Naive B cell (primary cell): ENCODE results near the gene CRKL. TPM values are rescaled to one million over a fixed set of nuclear protein-coding genes. Genes with fewer than 3 reads are reported as not detected.
"Not testable (repeated sequence)": the region's sequence is repeated elsewhere in the genome, so short reads cannot be mapped to it uniquely, and the experiment has no call there.

ENCODE experiments used
- ATAC-seq, 2 donors: fragments of 150-1000 bp; cut with Tn5 transposase; 2 replicates each; pipeline ENCODE4 v1.10.0; 2021; ENCODE audit warnings: low read depth in 2 of 2, mild to moderate bottlenecking in 2 of 2, moderate library complexity in 2 of 2
- DNase-seq: peaks from one replicate; pipeline ENCODE4 v3.0.0; 2022
- H3K27ac Mint-ChIP-seq, 6 donors: one replicate each; pipeline ENCODE4 v1.8.0; 2020 to 2022; ENCODE audit warnings: mild to moderate bottlenecking in 6 of 6, mixed read lengths in 6 of 6, moderate library complexity in 5 of 6, inconsistent platforms in 2 of 6
- H3K27me3 Mint-ChIP-seq, 3 donors: one replicate each; pipeline ENCODE4 v1.8.0; 2021 to 2022; ENCODE audit warnings: mixed read lengths in 3 of 3, mild to moderate bottlenecking in 1 of 3
- H3K36me3 Mint-ChIP-seq, 2 donors: one replicate each; pipeline ENCODE4 v1.8.0; 2020 to 2022; ENCODE audit warnings: mixed read lengths in 2 of 2, inconsistent platforms in 1 of 2, mild to moderate bottlenecking in 1 of 2
- H3K4me1 Mint-ChIP-seq, 3 donors: one replicate each; pipeline ENCODE4 v1.8.0; 2020 to 2022; ENCODE audit warnings: mixed read lengths in 3 of 3, inconsistent platforms in 1 of 3, mild to moderate bottlenecking in 1 of 3, moderate library complexity in 1 of 3
- H3K4me3 Mint-ChIP-seq, 8 donors: one replicate each; pipeline ENCODE4 v1.8.0; 2020 to 2022; ENCODE audit warnings: mild to moderate bottlenecking in 8 of 8, mixed read lengths in 8 of 8, moderate library complexity in 8 of 8, inconsistent platforms in 2 of 8
- H3K9me3 Mint-ChIP-seq, 7 donors: one replicate each; pipeline ENCODE4 v1.8.0; 2020 to 2022; ENCODE audit warnings: mixed read lengths in 7 of 7, mild to moderate bottlenecking in 5 of 7, inconsistent platforms in 2 of 7, moderate library complexity in 1 of 7
- polyA plus RNA-seq, 6 donors: library from polyadenylated mRNA; unstranded; fragments of 300-500 nt; fragmentation: Illumina TruSeq; gene quantifications; one replicate each; pipeline ENCODE4 v1.2.3, GENCODE V29; 2021; ENCODE audit warnings: low read depth in 6 of 6

Gene CRKL
- polyA plus RNA-seq, 6 donors from 2014 or later, result 42.6 to 60.7 (median 50.0) TPM

- Mint-ChIP-seq H3K4me3 (peak overlapping the region in 2 of 8 donors; percentile 26 to 43), H3K27ac (peak overlapping the region in 4 of 6 donors; percentile 51 to 86 (median 72)), H3K4me1 (peaks cover 48 to 88% (median 87%) of the 10 kb centered on the region in 3 donors)
- ATAC-seq, DNase-seq, H3K9me3 Mint-ChIP-seq, H3K27me3 Mint-ChIP-seq, H3K36me3 Mint-ChIP-seq: not testable (repeated sequence)
Measured at GRCh38 chr22:20942203-20942902, 25.1 kb downstream of the CRKL start.

- Mint-ChIP-seq H3K27ac (peak overlapping the region in 3 of 6 donors; percentile 20 to 67 (median 59)), H3K36me3 (peaks cover 0 to 5% of the 10 kb centered on the region in 2 donors), H3K4me3 (peak overlapping the region in 3 of 8 donors; percentile 16 to 59 (median 41)), H3K4me1 (peaks cover 42 to 86% (median 77%) of the 10 kb centered on the region in 3 donors), H3K9me3 (no peaks in the 10 kb centered on the region), H3K27me3 (no peaks in the 10 kb centered on the region)
- ATAC-seq (no peak), DNase-seq (no peak)
Measured at GRCh38 chr22:20943104-20943933, 26.1 kb downstream of the CRKL start.

- peak overlapping the region in 1 of 8 donors; percentile 40 for H3K4me3 Mint-ChIP-seq
Measured at GRCh38 chr22:20944042-20944441, 26.8 kb downstream of the CRKL start.

GRCh38 chr22:20945578-20945934, 28.3 kb downstream of the CRKL start:
- Mint-ChIP-seq H3K27me3 (no peaks in the 10 kb centered on the region), H3K4me3 (no peak overlapping the region), H3K36me3 (peaks cover 5 to 13% of the 10 kb centered on the region in 2 donors), H3K9me3 (no peaks in the 10 kb centered on the region), H3K4me1 (peaks cover 29 to 70% (median 60%) of the 10 kb centered on the region in 3 donors), H3K27ac (peak overlapping the region in 2 of 6 donors; percentile 34 to 45)
- DNase-seq, result no peak
- no peak for ATAC-seq

More at GRCh38 chr22:20944042-20944441, 26.8 kb downstream of the CRKL start:
- Mint-ChIP-seq H3K4me1 (peaks cover 36 to 82% (median 71%) of the 10 kb centered on the region in 3 donors), H3K27me3 (no peaks in the 10 kb centered on the region), H3K36me3 (peaks cover 0 to 5% of the 10 kb centered on the region in 2 donors), H3K27ac (no peak overlapping the region), H3K9me3 (no peaks in the 10 kb centered on the region)
- DNase-seq (no peak), ATAC-seq (no peak)

- ATAC-seq, result no peak
- H3K9me3 Mint-ChIP-seq, result no peaks in the 10 kb centered on the region
Measured at GRCh38 chr22:20946080-20946986, 29.1 kb downstream of the CRKL start.

GRCh38 chr22:20946991-20947390, 29.8 kb downstream of the CRKL start:
- ATAC-seq (no peak), DNase-seq (no peak)
- H3K9me3 Mint-ChIP-seq, result no peaks in the 10 kb centered on the region
- H3K27ac Mint-ChIP-seq, result no peak overlapping the region
- no peaks in the 10 kb centered on the region for H3K27me3 Mint-ChIP-seq
- H3K36me3 Mint-ChIP-seq, result peaks cover 5 to 13% of the 10 kb centered on the region in 2 donors
- peaks cover 19 to 56% (median 48%) of the 10 kb centered on the region in 3 donors for H3K4me1 Mint-ChIP-seq
- no peak overlapping the region for H3K4me3 Mint-ChIP-seq

More at GRCh38 chr22:20946080-20946986, 29.1 kb downstream of the CRKL start:
- no peaks in the 10 kb centered on the region for H3K27me3 Mint-ChIP-seq
- H3K27ac Mint-ChIP-seq, result peak overlapping the region in 2 of 6 donors; percentile 20 to 76
- no peak overlapping the region for H3K4me3 Mint-ChIP-seq
- H3K4me1 Mint-ChIP-seq, result peaks cover 23 to 62% (median 53%) of the 10 kb centered on the region in 3 donors
- DNase-seq, result no peak
- H3K36me3 Mint-ChIP-seq, result peaks cover 5 to 13% of the 10 kb centered on the region in 2 donors

GRCh38 chr22:20948450-20948849, 31.2 kb downstream of the CRKL start:
- peaks cover 15 to 41% (median 39%) of the 10 kb centered on the region in 3 donors for H3K4me1 Mint-ChIP-seq
- H3K4me3 Mint-ChIP-seq, result no peak overlapping the region
- H3K36me3 Mint-ChIP-seq, result peaks cover 5 to 18% of the 10 kb centered on the region in 2 donors
- H3K27ac Mint-ChIP-seq, result peak overlapping the region in 1 of 6 donors; percentile 37
- no peak for ATAC-seq
- DNase-seq, result no peak
- no peaks in the 10 kb centered on the region for H3K27me3 Mint-ChIP-seq
- H3K9me3 Mint-ChIP-seq, result no peaks in the 10 kb centered on the region

GRCh38 chr22:20948989-20949388, 31.8 kb downstream of the CRKL start:
- peaks cover 5 to 14% of the 10 kb centered on the region in 2 donors for H3K36me3 Mint-ChIP-seq
- H3K4me3 Mint-ChIP-seq, result no peak overlapping the region
- no peaks in the 10 kb centered on the region for H3K9me3 Mint-ChIP-seq
- ATAC-seq (no peak), DNase-seq (no peak)
- H3K27ac Mint-ChIP-seq, result no peak overlapping the region
- no peaks in the 10 kb centered on the region for H3K27me3 Mint-ChIP-seq
- peaks cover 13 to 36% (median 35%) of the 10 kb centered on the region in 3 donors for H3K4me1 Mint-ChIP-seq

- peaks cover 13 to 31% (median 29%) of the 10 kb centered on the region in 3 donors for H3K4me1 Mint-ChIP-seq
- H3K36me3 Mint-ChIP-seq, result peaks cover 5 to 14% of the 10 kb centered on the region in 2 donors
- H3K27ac Mint-ChIP-seq, result no peak overlapping the region
- no peak overlapping the region for H3K4me3 Mint-ChIP-seq
- no peak for DNase-seq
- H3K9me3 Mint-ChIP-seq, result no peaks in the 10 kb centered on the region
- H3K27me3 Mint-ChIP-seq, result no peaks in the 10 kb centered on the region
- no peak for ATAC-seq
Measured at GRCh38 chr22:20949698-20950183, 32.5 kb downstream of the CRKL start.

- Mint-ChIP-seq H3K27me3 (no peaks in the 10 kb centered on the region), H3K9me3 (no peaks in the 10 kb centered on the region), H3K4me1 (peaks cover 3 to 18% (median 16%) of the 10 kb centered on the region in 3 donors), H3K27ac (peak overlapping the region in 1 of 6 donors; percentile 40), H3K4me3 (no peak overlapping the region), H3K36me3 (peaks cover 5 to 14% of the 10 kb centered on the region in 2 donors)
- ATAC-seq (no peak), DNase-seq (no peak)
Measured at GRCh38 chr22:20951151-20951931, 34.1 kb downstream of the CRKL start.

GRCh38 chr22:20951932-20952380, 34.7 kb downstream of the CRKL start:
- Mint-ChIP-seq H3K27ac (peak overlapping the region in 1 of 6 donors; percentile 40), H3K36me3 (peaks cover 5 to 14% of the 10 kb centered on the region in 2 donors), H3K9me3 (no peaks in the 10 kb centered on the region), H3K4me3 (no peak overlapping the region), H3K4me1 (peaks cover 0 to 16% (median 15%) of the 10 kb centered on the region in 3 donors), H3K27me3 (no peaks in the 10 kb centered on the region)
- no peak for DNase-seq
- no peak for ATAC-seq
